Activated CD4-positive, alpha-beta memory T cell treated with anti-CD3 and anti-CD28 coated beads for 36 hours (primary cell): ENCODE data around the gene FIBP. TPM values are rescaled to one million over a fixed set of nuclear protein-coding genes. Genes with fewer than 3 reads are reported as not detected.
"Not testable (repeated sequence)": the region's sequence is repeated elsewhere in the genome, so short reads cannot be mapped to it uniquely, and the experiment has no call there.

Source experiments
- CTCF ChIA-PET: fragments of 350-600 bp; sonication (Branson Sonifier 250); formaldehyde crosslinking; loops from one replicate; lab custom pipeline; 2021; ENCODE audit warnings: antibody characterized with exemption, inconsistent platforms; lab: Charles Lee
- POLR2A ChIA-PET: fragments of 350-600 bp; sonication (Branson Sonifier 250); formaldehyde crosslinking; loops from one replicate; lab custom pipeline; 2021; ENCODE audit warnings: antibody characterized with exemption; lab: Charles Lee
- DNase-seq: peaks from one replicate; pipeline ENCODE4 v3.0.0-alpha.2; 2020
- H3K27ac Mint-ChIP-seq: one replicate; pipeline ENCODE4 v1.8.0; 2021; ENCODE audit warnings: mixed read lengths
- H3K27me3 Mint-ChIP-seq: one replicate; pipeline ENCODE4 v1.8.0; 2021; ENCODE audit warnings: mixed read lengths
- H3K36me3 Mint-ChIP-seq: one replicate; pipeline ENCODE4 v1.8.0; 2021; ENCODE audit warnings: mixed read lengths
- H3K4me1 Mint-ChIP-seq: one replicate; pipeline ENCODE4 v1.8.0; 2021; ENCODE audit warnings: low read depth, mixed read lengths
- H3K4me3 Mint-ChIP-seq: one replicate; pipeline ENCODE4 v1.8.0; 2021; ENCODE audit warnings: mild to moderate bottlenecking, mixed read lengths
- H3K9me3 Mint-ChIP-seq: one replicate; pipeline ENCODE4 v1.8.0; 2021; ENCODE audit warnings: mixed read lengths
- intact Hi-C: fragments of 100-400 bp; cut with micrococcal nuclease; formaldehyde crosslinking; loops from one replicate; pipeline ENCODE4 v1.15.1; 2023
- total RNA-seq, 2 experiments: library from RNA; stranded (reverse); gene quantifications; one replicate each; pipeline ENCODE4 v1.2.3, GENCODE V29; 2021

The FIBP gene
- total RNA-seq, 2 experiments from 2014 or later, result 94.2 to 101 TPM

DNA sequence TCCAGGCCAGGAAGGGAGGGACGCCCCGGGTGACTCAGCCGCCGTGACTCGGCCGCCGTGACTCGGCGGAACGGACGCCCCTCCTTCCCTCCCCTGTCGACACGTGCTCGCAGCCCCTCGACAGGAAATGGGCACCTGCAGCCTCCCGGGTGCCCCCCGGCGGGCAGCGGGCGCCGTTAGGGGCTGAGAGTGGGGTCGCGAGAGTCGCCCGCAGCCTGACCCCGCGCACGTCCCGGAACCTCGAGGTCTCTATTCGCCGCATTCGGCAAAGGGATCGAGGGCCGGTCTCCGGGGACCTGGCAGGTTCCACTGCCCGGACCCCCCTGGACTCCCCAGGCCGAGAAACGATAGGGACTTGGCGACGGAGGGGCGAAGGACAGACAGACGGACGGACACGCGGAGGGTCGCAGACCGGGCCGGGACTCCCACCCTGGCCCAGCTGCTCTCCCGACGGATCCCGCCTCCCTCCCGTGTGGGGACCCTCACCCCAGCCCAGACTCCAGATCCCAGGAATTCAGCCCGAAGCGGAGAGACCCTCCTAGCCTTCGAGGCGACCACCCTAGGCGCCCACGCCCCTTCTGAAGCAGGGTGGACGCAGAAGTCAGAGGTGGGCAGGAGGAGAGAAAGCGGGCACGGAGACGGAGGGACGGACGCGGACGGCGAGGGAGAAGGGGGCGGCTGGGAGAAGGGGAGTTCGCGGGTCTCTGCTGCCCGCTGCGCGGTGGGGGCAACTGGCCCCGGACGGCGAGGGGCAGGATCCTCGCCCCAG is 11.3 kb upstream of the FIBP start:
- H3K4me1 Mint-ChIP-seq, result peaks cover 48% of the 10 kb centered on the region
- H3K36me3 Mint-ChIP-seq, result peaks cover 22% of the 10 kb centered on the region
- peak overlapping the region; percentile 80 for H3K27ac Mint-ChIP-seq
- H3K4me3 Mint-ChIP-seq, result peak overlapping the region; percentile 75
- POLR2A ChIA-PET, result interaction anchor here (1.2 to 5.0 kb wide), 6 partner anchors 9 to 62 kb away, joined by 3 to 98 read pairs (median 12); partner anchors contain the start of genes C11orf68, CCDC85B, CFL1 and FIBP
- peaks cover 4% of the 10 kb centered on the region for H3K27me3 Mint-ChIP-seq
- CTCF ChIA-PET, result interaction anchor here (0.6 to 10.6 kb wide), 2 partner anchors 11 to 95 kb away, joined by 3 to 192 read pairs; partner anchors contain the start of genes CCDC85B and FIBP
- intact Hi-C loops, result loop anchor here (1.0 kb wide), 3 partner anchors 9 to 39 kb away; partner anchors contain the start of genes C11orf68, CCDC85B, DRAP1 and MUS81
- no peaks in the 10 kb centered on the region for H3K9me3 Mint-ChIP-seq
- DNase-seq, result peak; percentile 88

GRCh38 chr11:65898656-65899355 is 10.5 kb upstream of the FIBP start:
- Mint-ChIP-seq H3K9me3 (no peaks in the 10 kb centered on the region), H3K36me3 (peaks cover 27% of the 10 kb centered on the region), H3K4me1 (peaks cover 54% of the 10 kb centered on the region), H3K4me3 (peak overlapping the region; percentile 80), H3K27me3 (peaks cover 4% of the 10 kb centered on the region), H3K27ac (peak overlapping the region; percentile 85)
- POLR2A ChIA-PET, result interaction anchor here (2.0 to 5.0 kb wide), 3 partner anchors 9 to 40 kb away, joined by 6 to 98 read pairs (median 17); partner anchors contain the start of genes CCDC85B, CFL1, FIBP and MUS81
- CTCF ChIA-PET, result interaction anchor here (1.0 to 10.6 kb wide), 4 partner anchors 10 to 147 kb away, joined by 3 to 192 read pairs (median 3); partner anchors contain the start of genes CCDC85B, FIBP and MUS81
- intact Hi-C loops, result no loop called here
- no peak for DNase-seq

DNA sequence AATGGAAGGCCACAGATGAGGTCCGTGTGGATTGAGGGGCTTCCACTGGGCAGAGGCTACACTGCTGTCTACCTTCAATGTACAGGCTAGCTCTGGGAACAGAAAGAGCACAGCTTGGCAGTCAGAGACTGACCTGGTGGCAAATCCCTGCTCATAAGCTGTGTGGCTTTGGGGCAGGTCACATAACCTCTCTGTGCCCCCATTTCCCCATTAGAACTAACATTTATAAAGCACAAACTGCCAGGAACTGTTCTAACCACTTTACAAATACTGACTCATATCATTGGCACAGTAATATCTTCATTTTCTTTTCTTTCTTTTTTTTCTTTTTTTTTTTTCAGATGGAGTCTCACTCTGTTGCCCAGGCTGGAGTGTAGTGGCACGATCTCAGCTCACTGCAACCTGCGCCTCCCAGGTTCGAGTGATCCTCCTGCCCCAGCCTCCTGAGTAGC is 8.8 kb upstream of the FIBP start:
- peaks cover 61% of the 10 kb centered on the region for H3K4me1 Mint-ChIP-seq
- DNase-seq, result peak; percentile 36
- peaks cover 36% of the 10 kb centered on the region for H3K36me3 Mint-ChIP-seq
- H3K27me3 Mint-ChIP-seq, result peaks cover 2% of the 10 kb centered on the region
- peak overlapping the region; percentile 64 for H3K27ac Mint-ChIP-seq
- intact Hi-C loops, result no loop called here
- H3K4me3 Mint-ChIP-seq, result peak overlapping the region; percentile 37
- H3K9me3 Mint-ChIP-seq, result no peaks in the 10 kb centered on the region
- CTCF ChIA-PET, result interaction anchor here (1.7 to 10.6 kb wide), 2 partner anchors 9 to 37 kb away, joined by 6 to 192 read pairs; partner anchors contain the start of genes CCDC85B, FIBP and MUS81
- POLR2A ChIA-PET, result interaction anchor here (0.7 to 4.4 kb wide), 3 partner anchors 9 to 282 kb away, joined by 3 to 17 read pairs (median 3); partner anchors contain the start of genes CFL1, FIBP and MUS81

GRCh38 chr11:65896034-65896999 is 8.0 kb upstream of the FIBP start:
- ChIA-PET CTCF (interaction anchor here (1.7 to 10.6 kb wide), 2 partner anchors 8 to 36 kb away, joined by 6 to 192 read pairs; partner anchors contain the start of genes CCDC85B, FIBP and MUS81), POLR2A (interaction anchor here (0.6 to 4.4 kb wide), 4 partner anchors 8 to 355 kb away, joined by 3 to 17 read pairs (median 3); partner anchors contain the start of genes CFL1, FIBP and MUS81)
- intact Hi-C loops, result no loop called here
- Mint-ChIP-seq H3K9me3 (no peaks in the 10 kb centered on the region), H3K36me3 (peaks cover 36% of the 10 kb centered on the region), H3K27ac (peak overlapping the region; percentile 64), H3K4me3 (no peak overlapping the region), H3K27me3 (no peaks in the 10 kb centered on the region), H3K4me1 (peaks cover 61% of the 10 kb centered on the region)
- peak; percentile 56 for DNase-seq

GRCh38 chr11:65895482-65895981 is 7.3 kb upstream of the FIBP start:
- POLR2A ChIA-PET, result interaction anchor here (0.6 to 4.4 kb wide), 2 partner anchors 36 to 354 kb away, joined by 3 to 17 read pairs; partner anchors contain the start of genes CFL1 and MUS81
- intact Hi-C loops, result no loop called here
- DNase-seq, result no peak
- Mint-ChIP-seq H3K36me3 (peaks cover 36% of the 10 kb centered on the region), H3K4me3 (no peak overlapping the region), H3K27ac (peak overlapping the region; percentile 64), H3K4me1 (peaks cover 56% of the 10 kb centered on the region), H3K27me3 (no peaks in the 10 kb centered on the region), H3K9me3 (no peaks in the 10 kb centered on the region)
- CTCF ChIA-PET, result interaction anchor here (10.6 kb wide), 1 partner anchor 7 kb away, joined by 192 read pairs; the partner anchor contains the start of genes CCDC85B and FIBP

DNA sequence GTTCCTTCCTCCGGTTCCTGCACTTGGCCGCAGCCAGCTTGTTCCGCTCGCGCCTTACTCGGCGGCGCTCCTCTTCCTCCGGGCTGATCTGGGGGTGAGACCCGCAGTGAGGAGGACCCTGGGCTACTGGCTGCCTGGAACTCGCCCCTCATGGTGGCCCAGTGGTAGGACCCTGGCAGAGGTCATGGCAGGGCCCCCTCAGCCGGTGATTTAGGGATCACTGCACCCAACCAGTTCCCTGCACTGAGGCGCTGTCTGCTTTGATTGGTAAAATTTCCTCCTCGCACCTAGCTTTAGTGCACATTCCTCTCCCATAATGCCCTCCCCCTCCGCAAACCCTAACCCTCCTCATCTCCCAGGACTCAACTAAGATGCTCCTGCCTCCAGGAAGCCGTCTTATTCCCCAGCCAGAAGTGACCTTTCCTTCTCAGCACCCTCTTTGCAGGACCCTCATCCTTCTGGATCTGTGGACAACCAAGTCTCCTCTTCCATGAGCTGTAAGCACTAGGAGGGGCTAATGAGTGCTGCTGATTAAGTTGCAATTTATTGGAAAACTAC is 5.8 kb upstream of the FIBP start:
- H3K36me3 Mint-ChIP-seq, result peaks cover 36% of the 10 kb centered on the region
- POLR2A ChIA-PET, result interaction anchor here (0.5 to 7.5 kb wide), 8 partner anchors 9 to 182 kb away, joined by 3 to 95 read pairs (median 3); partner anchors contain the start of genes C11orf68, CFL1, KAT5 and MUS81

DNA sequence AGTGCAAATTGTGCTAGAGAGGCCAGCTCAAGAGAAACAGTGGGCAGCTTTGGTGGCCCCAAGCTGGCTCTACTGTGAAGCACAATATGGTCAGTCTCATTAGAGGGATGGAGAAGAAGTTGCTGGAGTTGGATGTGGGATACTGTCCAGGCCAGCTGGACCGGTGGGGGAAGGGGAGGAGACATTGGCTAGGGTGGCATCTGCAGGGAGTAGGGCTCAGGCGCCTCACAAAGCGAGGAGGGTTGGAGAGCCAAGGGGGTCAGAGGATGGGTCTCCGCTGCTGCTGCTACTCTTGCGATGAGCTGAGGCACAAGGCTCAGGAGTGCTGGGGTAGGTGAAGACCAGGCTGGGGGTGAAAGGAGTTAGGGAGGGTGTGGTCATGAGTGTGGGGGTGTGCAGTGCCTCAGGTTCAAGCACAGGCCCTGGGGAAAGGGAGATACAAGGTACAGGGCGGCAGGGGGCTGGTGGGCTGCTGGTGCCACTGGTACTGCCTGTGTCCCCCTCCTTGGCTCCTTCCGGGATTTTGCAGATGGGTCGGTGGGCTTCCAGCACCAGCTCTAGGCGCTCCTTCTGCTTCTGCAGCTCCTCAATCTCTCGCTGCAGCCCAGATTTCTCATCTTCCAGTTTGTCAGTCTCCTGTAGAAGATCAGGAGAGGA is 4.5 kb upstream of the FIBP start:
- POLR2A ChIA-PET, result interaction anchor here (1.3 to 7.5 kb wide), 4 partner anchors 7 to 34 kb away, joined by 3 to 98 read pairs (median 50); partner anchors contain the start of genes C11orf68, CFL1, FOSL1 and MUS81
- no peak for DNase-seq
- Mint-ChIP-seq H3K27me3 (no peaks in the 10 kb centered on the region), H3K9me3 (no peaks in the 10 kb centered on the region), H3K4me1 (peaks cover 65% of the 10 kb centered on the region), H3K36me3 (peaks cover 34% of the 10 kb centered on the region), H3K4me3 (peak overlapping the region; percentile 65), H3K27ac (peak overlapping the region; percentile 87)
- CTCF ChIA-PET, result interaction anchor here (0.7 to 9.5 kb wide), 5 partner anchors 6 to 130 kb away, joined by 3 to 192 read pairs (median 3); partner anchors contain the start of genes FOSL1 and MUS81
- intact Hi-C loops, result loop anchor here (1.0 kb wide), 1 partner anchor 36 kb away; no protein-coding TSS in a partner anchor

More for the DNA sequence above, 5.8 kb upstream of the FIBP start:
- CTCF ChIA-PET, result interaction anchor here (1.2 to 10.6 kb wide), 3 partner anchors 6 to 128 kb away, joined by 3 to 192 read pairs (median 8); partner anchors contain the start of genes CCDC85B, FIBP and MUS81
- intact Hi-C loops, result no loop called here
- Mint-ChIP-seq H3K9me3 (no peaks in the 10 kb centered on the region), H3K27me3 (no peaks in the 10 kb centered on the region), H3K27ac (peak overlapping the region; percentile 87), H3K4me3 (peak overlapping the region; percentile 65), H3K4me1 (peaks cover 67% of the 10 kb centered on the region)
- DNase-seq, result peak; percentile 55

GRCh38 chr11:65892137-65892540 is 3.9 kb upstream of the FIBP start:
- CTCF ChIA-PET, result interaction anchor here (0.7 to 9.5 kb wide), 6 partner anchors 6 to 180 kb away, joined by 3 to 192 read pairs (median 6); partner anchors contain the start of genes FOSL1, KAT5 and MUS81
- Mint-ChIP-seq H3K36me3 (peaks cover 28% of the 10 kb centered on the region), H3K4me1 (peaks cover 63% of the 10 kb centered on the region), H3K4me3 (peak overlapping the region; percentile 65), H3K27ac (peak overlapping the region; percentile 87)
- H3K27me3 Mint-ChIP-seq, intact Hi-C loops, H3K9me3 Mint-ChIP-seq: not testable (repeated sequence)
- POLR2A ChIA-PET, result interaction anchor here (5.0 to 7.5 kb wide), 2 partner anchors 8 to 33 kb away, joined by 95 to 98 read pairs; partner anchors contain the start of genes CFL1, FOSL1 and MUS81
- DNase-seq, result peak; percentile 66
